Pulmonary artery endothelial cell (primary cell): ENCODE measurements around the gene FBXO15. TPM values are rescaled to one million over a fixed set of nuclear protein-coding genes. Genes with fewer than 3 reads are reported as not detected.

Experiments
- DNase-seq: peaks from one replicate; pipeline ENCODE4 v3.0.0-alpha.2; 2011; ENCODE audit warnings: low read depth, low spot score
- total RNA-seq: library from RNA; depleted of rRNA; stranded (reverse); fragments of >200 nt; gene quantifications from 2 replicates; pipeline ENCODE4 v1.2.3, GENCODE V29; 2014

Gene FBXO15, protein sequence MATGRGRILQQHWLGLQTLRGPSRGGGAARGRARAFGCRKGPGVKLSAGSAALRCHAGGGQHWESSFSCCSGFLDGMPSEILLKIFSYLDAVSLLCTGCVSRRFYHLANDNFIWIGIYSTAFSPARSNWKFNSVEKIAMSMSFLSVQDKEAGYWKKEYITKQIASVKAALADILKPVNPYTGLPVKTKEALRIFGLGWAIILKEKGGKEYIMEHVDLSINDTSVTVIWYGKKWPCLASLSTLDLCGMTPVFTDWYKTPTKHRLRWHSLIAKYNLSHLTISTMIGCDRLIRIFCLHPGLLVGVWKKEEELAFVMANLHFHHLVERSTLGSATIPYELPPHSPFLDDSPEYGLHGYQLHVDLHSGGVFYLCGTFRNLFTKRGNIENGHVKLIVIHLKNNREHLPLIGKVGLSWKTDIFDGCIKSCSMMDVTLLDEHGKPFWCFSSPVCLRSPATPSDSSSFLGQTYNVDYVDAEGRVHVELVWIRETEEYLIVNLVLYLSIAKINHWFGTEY
- total RNA-seq, result 0.18 TPM in 1 of 2 replicates, not detected in the other

GRCh38 chr18:74147779-74148542, at the start of gene FBXO15, which contains the start of gene TIMM21:
TSS of gene FBXO15 (minus strand) at chr18:74147834. CDS start at chr18:74147785, 49 bp downstream.
TSS of gene TIMM21 (plus strand) at chr18:74148523. CDS start at chr18:74148809, 286 bp downstream.
- DNase-seq, result peak; percentile 88

DNA sequence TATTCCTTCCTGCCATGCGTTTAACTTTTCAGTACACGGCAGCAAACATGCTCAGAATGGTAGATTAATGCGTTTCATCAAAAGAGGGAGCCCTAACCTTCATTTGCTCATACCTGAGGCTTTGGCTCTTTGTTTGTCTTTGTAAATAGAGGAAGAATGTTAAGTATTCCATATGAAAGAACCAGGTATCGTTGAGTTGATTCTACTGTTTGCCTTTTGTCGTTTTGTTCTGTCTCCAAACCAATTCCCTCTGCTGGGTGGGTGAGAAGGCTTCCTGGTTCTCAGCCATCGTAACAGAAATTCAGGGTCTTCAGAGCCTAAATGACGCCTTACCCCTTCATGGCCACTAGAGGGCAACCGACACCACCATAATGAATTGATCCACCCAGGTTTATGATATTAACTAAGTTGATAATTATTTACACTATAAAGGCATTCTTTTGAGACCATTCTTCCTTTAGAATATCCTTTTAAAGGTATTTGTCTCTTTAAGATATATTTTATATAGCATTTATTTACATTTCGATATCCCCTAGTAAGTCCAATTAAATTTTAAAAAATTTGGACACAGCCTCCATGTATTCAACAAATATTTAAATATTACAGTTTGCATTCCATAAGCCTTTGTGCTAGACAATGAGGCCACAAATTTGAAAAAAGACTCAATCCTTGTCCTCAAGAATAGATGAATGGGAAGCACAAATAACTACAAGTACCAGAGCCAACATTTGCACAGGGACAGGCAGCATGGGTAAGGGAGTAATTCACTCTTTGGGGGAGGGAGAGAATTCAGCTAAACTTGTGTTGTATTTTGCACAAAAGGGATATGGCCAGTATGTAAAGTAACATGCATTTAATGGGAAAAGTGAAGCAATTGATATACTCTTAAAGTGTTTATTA, 48.8 kb upstream of the FBXO15 start:
- DNase-seq, result peak; percentile 7

DNA sequence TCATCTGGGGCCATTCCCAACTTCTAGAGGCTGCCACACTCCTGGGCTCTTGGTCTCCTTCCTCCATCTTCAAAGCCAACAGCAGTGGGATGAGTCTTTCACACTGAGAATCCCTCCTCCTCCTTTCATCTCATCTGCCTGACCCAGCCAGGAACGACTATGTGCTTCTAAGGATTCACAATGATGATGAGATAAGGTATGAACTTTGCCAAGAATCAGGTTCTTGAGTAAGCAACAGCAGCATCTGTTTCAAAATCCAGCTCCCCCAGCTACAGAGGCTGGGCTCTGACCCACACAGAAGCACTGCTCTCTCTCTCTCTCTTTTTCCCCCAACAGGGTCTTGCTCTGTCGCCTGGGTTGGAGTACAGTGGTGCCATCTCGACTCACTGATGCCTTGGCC, 47.1 kb upstream of the FBXO15 start:
- no peak for DNase-seq

- no peak for DNase-seq
Observed at GRCh38 chr18:74191577-74191976, 43.9 kb upstream of the FBXO15 start.

- DNase-seq, result no peak
Observed at GRCh38 chr18:74190086-74190485, 42.5 kb upstream of the FBXO15 start.

GRCh38 chr18:74186661-74187060, 39.0 kb upstream of the FBXO15 start:
- DNase-seq, result no peak

DNA sequence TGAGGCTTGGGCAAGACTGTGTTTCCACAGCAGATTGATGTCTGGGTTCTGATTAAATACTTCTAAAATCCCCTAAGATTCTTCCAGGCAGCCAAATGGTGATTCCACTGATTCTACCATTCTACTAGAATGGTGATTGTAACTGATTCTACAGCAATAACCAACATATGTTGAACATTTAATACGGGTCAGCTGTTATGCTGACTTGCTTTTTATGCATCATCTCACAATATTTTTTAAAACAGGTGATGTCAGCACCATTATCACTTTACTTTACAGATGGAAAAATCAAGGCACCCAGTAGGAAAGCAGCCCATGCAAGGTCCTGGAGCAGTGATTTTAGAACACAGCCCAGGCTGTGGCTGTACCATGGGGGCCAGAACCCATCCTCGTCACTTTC, 38.2 kb upstream of the FBXO15 start:
- no peak for DNase-seq

DNA sequence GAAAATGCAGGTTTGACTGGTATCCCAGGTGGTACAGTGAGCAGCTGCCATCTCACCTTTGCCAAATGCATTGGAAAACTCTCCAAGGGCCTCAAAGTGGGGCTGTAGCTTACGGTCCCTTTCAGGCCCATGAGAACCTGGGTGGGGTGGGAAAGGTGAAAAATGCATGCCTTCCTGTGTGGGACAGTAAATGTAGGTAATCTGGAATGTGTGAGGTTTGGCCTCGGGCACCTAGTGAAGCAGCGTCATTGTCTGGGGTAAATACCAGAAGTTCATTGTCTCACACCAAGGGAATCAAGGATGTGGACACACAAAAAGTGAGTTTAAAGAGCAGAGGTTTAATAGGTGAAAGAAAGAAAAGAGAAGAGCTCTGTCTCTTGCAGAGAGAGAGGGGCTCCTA, 37.2 kb upstream of the FBXO15 start:
- no peak for DNase-seq

GRCh38 chr18:74183130-74183529, 35.5 kb upstream of the FBXO15 start:
- DNase-seq, result no peak

DNA sequence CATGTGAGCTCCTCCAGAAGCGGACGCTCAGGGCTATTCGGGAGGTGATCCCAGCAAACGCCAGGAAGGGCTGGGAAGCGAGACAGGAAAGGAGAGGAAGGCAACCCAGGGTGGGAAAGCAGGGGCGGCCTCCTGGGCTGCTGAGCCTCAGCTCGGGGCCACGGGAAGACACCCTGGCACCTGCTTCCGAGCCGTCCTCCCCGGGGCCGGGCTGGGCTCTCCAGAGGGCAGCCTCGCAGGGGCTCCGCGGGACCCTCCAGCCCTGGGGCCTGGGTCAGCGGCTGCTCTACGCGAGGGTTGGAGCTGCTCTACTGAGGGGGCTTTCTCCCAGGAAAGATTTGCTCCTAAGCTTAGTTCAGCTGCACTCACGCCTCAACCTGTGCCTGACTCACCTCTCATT, 34.7 kb upstream of the FBXO15 start:
- no peak for DNase-seq

- no peak for DNase-seq
Observed at GRCh38 chr18:74179623-74180199, 32.1 kb upstream of the FBXO15 start.

DNA sequence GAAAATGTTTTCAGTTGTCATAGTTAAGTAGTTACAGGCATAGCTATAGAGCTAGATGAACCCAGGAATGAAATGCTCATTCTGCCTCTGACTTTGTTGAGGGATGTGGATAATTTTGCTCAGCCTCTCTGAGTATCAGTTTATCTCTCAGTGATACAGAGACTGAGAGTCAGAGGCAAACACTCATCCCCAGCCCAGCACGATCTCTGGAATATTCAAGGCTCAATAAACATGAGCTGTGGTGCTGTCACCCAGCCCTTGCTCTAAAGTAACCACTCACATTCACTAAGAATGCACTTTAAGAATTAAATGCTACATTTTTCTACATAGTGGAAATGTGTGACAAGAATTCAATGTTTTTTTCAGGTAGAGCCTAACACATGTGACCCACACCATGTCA, 31.2 kb upstream of the FBXO15 start:
- DNase-seq, result no peak

DNA sequence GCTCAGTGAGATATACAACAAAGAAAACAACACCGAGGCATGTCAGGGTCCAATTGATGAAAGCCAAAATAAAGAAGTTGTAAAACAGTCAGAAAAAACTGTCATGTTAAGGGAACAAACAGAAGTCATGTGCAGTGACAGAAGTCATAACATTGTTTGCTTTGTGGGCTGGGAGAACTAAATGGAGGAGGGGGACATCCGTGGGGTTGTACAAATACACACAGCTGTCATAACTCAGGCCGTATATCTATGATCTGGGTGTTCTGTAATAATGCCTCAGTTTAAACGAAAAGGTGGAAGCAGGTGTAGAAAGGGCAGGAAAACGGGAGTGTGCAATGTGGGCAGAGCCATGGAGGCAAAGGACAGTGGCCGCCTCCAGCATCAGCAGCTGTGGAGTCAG, 28.0 kb upstream of the FBXO15 start:
- DNase-seq, result no peak

DNA sequence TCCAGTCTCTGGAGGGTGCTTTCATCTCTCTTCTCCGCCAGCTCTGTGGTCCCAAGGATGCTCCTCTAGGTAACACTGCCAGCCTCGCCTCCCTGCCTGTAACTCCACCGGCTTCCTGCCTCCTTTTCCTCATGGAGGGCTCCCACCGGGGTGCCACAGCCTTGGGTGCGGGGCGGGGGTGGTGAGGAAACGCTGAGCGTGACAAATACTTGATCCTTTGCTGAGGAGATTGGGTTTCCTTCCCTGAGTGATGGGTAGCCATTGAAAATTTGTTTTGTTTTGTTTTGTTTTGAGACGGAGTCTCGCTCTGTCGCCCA, 25.8 kb upstream of the FBXO15 start:
- no peak for DNase-seq

DNA sequence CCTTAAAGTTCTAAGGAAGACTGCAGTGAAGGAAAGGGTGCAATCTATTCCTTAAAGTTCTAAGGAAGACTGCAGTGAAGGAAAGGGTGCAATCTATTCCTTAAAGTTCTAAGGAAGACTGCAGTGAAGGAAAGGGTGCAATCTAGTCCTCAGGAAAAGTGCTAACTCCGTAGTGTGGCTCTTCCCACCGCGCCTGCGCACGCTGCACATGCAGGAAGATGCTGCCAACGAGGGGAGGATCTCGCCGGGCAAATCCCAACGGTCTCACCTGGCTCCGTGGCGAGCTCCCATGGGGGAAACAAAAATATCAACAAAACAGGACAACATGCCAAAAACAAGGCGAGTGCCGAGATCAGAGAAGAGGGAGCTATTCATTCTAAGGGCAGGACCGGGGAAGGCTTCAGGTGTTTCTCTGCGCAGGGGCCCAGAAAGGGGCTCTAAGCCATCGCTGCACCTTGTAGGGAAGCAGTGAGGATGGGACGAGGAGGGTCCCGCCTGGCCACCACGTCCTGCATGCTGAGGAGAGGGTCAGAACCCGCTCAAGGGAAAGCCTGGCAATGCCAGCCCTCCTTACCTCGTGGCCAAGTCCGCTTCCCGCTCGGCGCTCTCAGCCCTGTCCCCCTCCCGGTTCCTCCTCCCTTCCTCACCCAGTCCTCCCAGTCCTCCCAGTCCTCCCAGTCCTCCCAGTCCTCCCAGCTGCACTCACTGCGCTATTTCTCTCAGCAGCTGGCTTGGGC, 25.2 kb upstream of the FBXO15 start:
- no peak for DNase-seq

GRCh38 chr18:74171910-74172606, 24.4 kb upstream of the FBXO15 start:
- no peak for DNase-seq

- no peak for DNase-seq
Observed at GRCh38 chr18:74166386-74166785, 18.8 kb upstream of the FBXO15 start.

DNA sequence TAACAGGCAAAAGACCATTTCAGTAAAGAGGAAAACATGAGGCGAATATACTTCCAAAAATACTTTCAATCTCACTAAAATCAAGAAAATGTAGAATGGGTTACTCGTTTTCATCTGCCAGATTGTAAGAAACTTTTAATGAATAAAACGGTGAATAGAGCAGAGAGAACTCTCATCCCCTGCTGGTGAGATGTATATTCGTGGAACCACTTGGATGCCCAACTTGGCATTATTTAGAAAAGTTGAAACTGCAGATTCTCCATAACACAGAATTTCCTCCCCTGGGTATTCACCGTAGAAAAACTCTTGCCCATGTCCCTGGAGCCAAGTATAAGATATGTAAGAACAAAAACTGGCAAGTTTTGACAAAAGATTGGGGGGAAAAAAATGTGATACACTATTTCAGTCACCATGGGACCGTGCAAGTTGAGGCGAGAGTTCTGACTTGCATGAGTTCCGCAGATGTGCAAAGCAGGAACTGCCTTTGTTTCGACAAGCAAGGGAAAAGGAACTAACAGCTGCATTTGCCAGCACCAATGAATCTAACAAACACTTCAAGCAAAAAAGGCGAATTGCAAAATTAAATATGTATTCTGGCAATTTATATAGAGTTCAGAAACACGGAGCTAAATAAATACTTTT, 15.5 kb upstream of the FBXO15 start:
- no peak for DNase-seq

- DNase-seq, result no peak
Observed at GRCh38 chr18:74155276-74155675, 7.6 kb upstream of the FBXO15 start.
